Measurements from ENCODE around the gene MAPK11.

- no peak for TF ChIP-seq CTCF (conservative IDR thresholded peaks at IDR 0.05)
- no peak for TF ChIP-seq EZH2 (IDR thresholded peaks at IDR 0.05; ENCODE audit: low read depth)
These were observed 36.9 kb upstream of the MAPK11 start, which contains the start of gene PLXNB2 for GRCh38 chr22:50306753-50307749.

Data from PC-9 (cell line).